ENCODE results near the gene TDRD12. TPM values are rescaled to one million over a fixed set of nuclear protein-coding genes. Genes with fewer than 3 reads are reported as not detected.

Gene TDRD12
- total and polyA plus RNA-seq, 11 donors, result 0.06 to 0.63 (median 0.23) TPM; not detected in 5

DNA sequence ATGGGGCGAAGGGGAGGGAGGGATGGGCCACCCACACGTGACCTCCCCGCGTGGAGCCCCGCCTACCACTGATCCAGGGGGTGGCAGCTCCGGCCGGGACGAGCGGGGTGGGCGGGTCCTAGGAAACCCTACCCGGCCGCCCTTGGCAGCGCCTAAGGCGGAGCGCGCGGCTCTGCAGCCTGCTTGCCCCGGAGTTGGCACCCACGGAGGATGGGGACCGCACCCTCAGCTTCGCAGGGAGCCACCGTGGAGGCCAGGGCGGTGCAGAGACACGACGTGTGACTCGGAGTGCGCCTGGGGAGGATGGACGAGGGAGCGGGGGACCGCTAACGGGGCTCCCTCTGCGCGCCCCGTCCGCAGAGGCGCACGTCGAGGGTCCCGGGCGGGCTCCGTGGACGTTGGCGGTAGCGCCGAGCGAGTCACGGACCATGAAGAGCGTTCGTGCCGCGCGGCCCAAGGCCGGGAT, 43.8 kb upstream of the TDRD12 start, which contains the start of gene RGS9BP:
Gene RGS9BP (plus strand): TSS at position 129 of the 466 bp plus-strand sequence. CDS start 416 bp downstream, outside the sequence.
- ATAC-seq, result peak; percentile 80 to 88 (median 86)
- intact Hi-C loops (cut with DNase I), result loop anchor here in 1 of 10 donors (10.0 kb wide), 1 partner anchor 91 kb away; the partner anchor contains the start of gene PDCD5

DNA sequence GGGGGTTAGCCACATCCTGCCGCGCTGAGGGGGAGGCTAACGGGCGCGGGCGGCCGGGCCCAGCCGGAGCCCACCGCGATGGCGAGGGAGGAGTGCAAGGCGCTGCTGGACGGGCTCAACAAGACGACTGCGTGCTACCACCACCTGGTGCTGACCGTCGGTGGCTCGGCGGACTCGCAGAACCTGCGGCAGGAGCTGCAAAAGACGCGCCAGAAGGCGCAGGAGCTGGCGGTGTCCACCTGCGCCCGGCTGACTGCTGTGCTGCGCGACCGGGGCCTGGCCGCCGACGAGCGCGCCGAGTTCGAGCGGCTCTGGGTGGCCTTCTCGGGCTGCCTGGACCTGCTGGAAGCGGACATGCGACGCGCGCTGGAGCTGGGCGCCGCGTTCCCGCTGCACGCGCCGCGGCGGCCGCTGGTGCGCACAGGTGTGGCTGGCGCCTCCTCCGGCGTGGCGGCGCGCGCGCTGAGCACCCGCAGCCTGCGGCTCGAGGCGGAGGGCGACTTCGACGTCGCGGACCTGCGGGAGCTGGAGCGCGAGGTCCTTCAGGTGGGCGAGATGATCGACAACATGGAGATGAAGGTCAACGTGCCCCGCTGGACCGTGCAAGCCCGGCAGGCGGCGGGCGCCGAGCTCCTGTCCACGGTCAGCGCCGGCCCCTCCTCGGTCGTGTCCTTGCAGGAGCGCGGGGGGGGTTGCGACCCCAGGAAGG, 43.2 kb upstream of the TDRD12 start:
- Histone ChIP-seq H3K4me3 (peak overlapping the region; percentile 79 to 100 (median 88)), H3K9me3 (no peaks in the 10 kb centered on the region), H3K27ac (peak overlapping the region in 7 of 12 donors; percentile 49 to 94 (median 91)), H3K27me3 (peaks cover 0 to 23% (median 13%) of the 10 kb centered on the region in 9 donors), H3K36me3 (peaks cover 0 to 3% (median 0%) of the 10 kb centered on the region in 9 donors), H3K4me1 (peaks cover 0 to 51% (median 33%) of the 10 kb centered on the region in 12 donors)
- intact Hi-C loops (cut with DNase I), result loop anchor here in 1 of 10 donors (10.0 kb wide), 1 partner anchor 92 kb away; the partner anchor contains the start of gene PDCD5
- 1 to 5% (median 3%) methylated on average over 20 to 93 of the region's 93 CpGs for WGBS, 4 donors
- ATAC-seq (peak in 1 of 4 donors; percentile 2), DNase-seq (peak in 1 of 5 donors; percentile 68)
- TF ChIP-seq, protein P1, sequence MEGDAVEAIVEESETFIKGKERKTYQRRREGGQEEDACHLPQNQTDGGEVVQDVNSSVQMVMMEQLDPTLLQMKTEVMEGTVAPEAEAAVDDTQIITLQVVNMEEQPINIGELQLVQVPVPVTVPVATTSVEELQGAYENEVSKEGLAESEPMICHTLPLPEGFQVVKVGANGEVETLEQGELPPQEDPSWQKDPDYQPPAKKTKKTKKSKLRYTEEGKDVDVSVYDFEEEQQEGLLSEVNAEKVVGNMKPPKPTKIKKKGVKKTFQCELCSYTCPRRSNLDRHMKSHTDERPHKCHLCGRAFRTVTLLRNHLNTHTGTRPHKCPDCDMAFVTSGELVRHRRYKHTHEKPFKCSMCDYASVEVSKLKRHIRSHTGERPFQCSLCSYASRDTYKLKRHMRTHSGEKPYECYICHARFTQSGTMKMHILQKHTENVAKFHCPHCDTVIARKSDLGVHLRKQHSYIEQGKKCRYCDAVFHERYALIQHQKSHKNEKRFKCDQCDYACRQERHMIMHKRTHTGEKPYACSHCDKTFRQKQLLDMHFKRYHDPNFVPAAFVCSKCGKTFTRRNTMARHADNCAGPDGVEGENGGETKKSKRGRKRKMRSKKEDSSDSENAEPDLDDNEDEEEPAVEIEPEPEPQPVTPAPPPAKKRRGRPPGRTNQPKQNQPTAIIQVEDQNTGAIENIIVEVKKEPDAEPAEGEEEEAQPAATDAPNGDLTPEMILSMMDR (IDR thresholded peaks at IDR 0.05), result no peak
- TF ChIP-seq POLR2A (IDR thresholded peaks at IDR 0.05), result no peak

More for the DNA sequence above, 43.8 kb upstream of the TDRD12 start, which contains the start of gene RGS9BP:
- Histone ChIP-seq H3K9me3 (no peaks in the 10 kb centered on the region), H3K36me3 (peaks cover 0 to 3% (median 0%) of the 10 kb centered on the region in 9 donors), H3K27me3 (peaks cover 0 to 23% (median 13%) of the 10 kb centered on the region in 9 donors), H3K4me1 (peaks cover 0 to 57% (median 33%) of the 10 kb centered on the region in 12 donors), H3K27ac (peak within 1 kb of the TSS; percentile 51 to 94 (median 88)), H3K4me3 (peak within 1 kb of the TSS; percentile 79 to 100 (median 88))
- TF ChIP-seq POLR2A (IDR thresholded peaks at IDR 0.05), result no peak
- TF ChIP-seq, protein P1 (IDR thresholded peaks at IDR 0.05), result no peak
- DNase-seq, result peak; percentile 88 to 93 (median 92)
- 2 to 6% (median 3%) methylated on average over 22 to 53 of the region's 53 CpGs for WGBS, 4 donors

DNA sequence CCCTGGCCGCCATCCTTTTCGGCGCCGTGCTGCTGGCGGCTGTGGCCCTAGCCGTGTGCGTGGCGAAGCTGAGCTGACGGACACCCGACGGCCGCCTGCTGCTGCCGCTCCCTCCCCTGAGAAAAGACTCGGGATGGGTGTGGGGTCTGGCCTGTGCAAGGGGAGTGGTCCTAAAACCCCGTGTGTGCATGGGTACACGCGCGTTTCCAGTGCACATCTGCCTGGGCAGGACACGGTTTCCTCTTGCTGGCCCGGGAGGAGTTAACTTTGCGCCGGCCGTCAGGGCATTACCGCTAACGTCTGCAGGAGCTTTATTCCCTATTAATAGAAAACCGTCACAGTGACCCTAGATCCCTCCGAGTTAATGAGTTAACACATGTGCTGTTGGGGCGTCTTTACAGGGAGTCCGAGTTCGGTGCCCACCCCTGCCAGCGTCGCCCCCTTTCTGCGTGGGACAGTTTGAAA, 42.6 kb upstream of the TDRD12 start:
- intact Hi-C loops (cut with DNase I), result loop anchor here in 1 of 10 donors (10.0 kb wide), 1 partner anchor 92 kb away; the partner anchor contains the start of gene PDCD5
- peaks cover 0 to 23% (median 13%) of the 10 kb centered on the region in 9 donors for H3K27me3 ChIP-seq
- WGBS, 4 donors, result 15 to 26% (median 21%) methylated on average over 10 to 33 of the region's 33 CpGs
- H3K27ac ChIP-seq, result peak overlapping the region in 10 of 12 donors; percentile 1 to 94 (median 78)
- peaks cover 0 to 46% (median 32%) of the 10 kb centered on the region in 12 donors for H3K4me1 ChIP-seq
- DNase-seq (no peak), ATAC-seq (no peak)
- peak overlapping the region; percentile 15 to 100 (median 86) for H3K4me3 ChIP-seq
- H3K9me3 ChIP-seq, result no peaks in the 10 kb centered on the region
- H3K36me3 ChIP-seq, result peaks cover 0 to 3% (median 0%) of the 10 kb centered on the region in 9 donors
- TF ChIP-seq POLR2A (IDR thresholded peaks at IDR 0.05), result no peak
- TF ChIP-seq, protein P1 (IDR thresholded peaks at IDR 0.05), result no peak

Measured in heart left ventricle (tissue), 16 donors.